HS-5 (cell line): Measurements from ENCODE around the gene SALL3.

ENCODE experiments used
- DNase-seq: peaks from one replicate; pipeline ENCODE4 v3.0.0-alpha.2; 2012; ENCODE audit warnings: low read depth

Gene SALL3

GRCh38 chr18:78980777-78981380, 1.3 kb downstream of the SALL3 start:
- DNase-seq: no peak

- no peak for DNase-seq
Observed at GRCh38 chr18:78981394-78981831, 1.8 kb downstream of the SALL3 start.

GRCh38 chr18:78981989-78982620, 2.5 kb downstream of the SALL3 start:
- DNase-seq: no peak

DNA sequence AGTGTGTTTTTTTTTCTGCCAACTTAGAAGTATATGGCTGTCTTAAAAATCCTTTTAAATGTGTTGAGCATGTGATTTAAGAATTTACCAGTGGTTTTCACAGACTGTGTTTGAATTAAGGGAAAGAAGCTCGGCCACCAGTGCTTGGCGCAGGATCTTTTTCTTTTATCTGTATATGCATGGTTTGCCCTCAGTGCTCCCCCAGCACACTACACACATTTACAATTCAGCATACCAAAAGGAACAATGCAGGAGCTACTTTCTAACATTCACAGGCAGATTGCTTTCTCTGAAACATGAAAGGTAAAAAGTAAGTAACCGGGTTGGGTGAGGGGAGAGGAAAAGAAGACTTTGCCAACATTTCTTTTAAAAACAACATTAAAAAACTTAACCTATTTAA, 3.9 kb downstream of the SALL3 start:
- DNase-seq: no peak

DNA sequence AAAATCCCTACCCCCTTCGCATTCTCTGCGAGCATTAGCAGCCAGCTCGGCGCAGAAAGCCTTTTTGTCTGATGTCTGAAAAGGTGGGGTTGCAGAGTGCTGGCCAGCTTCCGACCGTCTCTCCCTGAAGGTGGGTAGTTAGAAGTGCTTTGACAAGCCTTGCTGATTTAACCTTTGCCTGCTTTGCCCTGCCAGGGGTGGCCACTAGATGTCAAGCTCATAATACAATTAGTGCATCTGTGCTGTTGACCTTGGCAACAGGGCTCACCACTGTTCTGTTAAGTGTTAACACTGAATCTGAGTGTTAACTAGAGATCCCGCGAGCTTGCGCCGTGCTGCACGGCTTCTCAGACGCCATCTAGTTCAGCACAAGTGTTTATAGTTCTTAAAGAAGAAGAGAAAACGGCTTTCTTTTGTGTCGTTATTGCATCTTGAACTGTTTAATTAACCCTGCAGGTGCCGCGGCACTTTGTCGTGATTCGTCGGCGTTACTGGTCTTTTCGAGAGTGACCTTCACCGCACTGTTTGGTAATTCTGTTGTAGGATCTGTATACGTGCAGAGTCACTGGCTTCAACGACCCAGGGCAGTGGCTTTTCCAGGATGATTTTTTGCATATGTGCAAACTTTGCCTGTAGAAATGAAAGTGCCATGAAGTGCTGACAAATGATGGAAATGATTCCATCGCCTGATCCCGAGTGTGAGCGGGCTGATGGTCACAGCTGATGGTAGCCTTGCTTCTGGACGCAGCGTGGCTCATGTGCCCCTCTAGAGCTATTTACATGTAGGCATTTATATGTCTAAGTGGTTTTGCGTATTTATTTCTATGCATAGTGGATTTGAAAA, 5.5 kb downstream of the SALL3 start:
- no peak for DNase-seq

- no peak for DNase-seq
Observed at GRCh38 chr18:78986018-78986481, 6.4 kb downstream of the SALL3 start.

DNA sequence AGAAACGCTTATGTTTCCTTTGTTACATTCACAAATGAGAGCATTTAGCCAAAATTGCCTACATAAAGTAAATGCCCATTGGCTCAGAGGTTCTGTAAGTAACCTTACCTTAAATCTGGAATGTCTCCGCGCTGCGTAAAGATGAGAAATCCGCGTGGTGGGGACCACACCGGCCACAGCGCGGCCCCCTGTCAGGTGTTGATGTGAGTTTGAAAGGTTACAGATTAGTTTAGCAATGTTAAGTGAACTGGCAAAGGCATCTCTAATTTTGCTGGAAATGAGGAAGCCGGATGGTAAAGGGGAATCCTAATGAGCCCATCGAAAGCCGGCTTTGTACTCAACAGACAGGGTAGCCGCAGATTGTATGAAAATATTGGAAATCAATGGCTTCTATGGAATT, 11.8 kb downstream of the SALL3 start:
- no peak for DNase-seq

- DNase-seq: no peak
Observed at GRCh38 chr18:78992041-78993011, 12.7 kb downstream of the SALL3 start.

- no peak for DNase-seq
Observed at GRCh38 chr18:78993014-78993926, 13.7 kb downstream of the SALL3 start.

DNA sequence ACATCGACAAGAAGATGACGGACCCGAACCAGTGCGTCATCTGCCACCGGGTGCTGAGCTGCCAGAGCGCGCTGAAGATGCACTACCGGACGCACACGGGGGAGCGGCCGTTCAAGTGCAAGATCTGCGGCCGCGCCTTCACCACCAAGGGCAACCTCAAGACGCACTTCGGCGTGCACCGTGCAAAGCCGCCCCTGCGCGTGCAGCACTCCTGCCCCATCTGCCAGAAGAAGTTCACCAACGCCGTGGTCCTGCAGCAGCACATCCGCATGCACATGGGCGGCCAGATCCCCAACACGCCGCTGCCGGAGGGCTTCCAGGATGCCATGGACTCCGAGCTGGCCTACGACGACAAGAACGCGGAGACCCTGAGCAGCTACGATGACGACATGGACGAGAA, 14.4 kb downstream of the SALL3 start:
- DNase-seq: no peak

DNA sequence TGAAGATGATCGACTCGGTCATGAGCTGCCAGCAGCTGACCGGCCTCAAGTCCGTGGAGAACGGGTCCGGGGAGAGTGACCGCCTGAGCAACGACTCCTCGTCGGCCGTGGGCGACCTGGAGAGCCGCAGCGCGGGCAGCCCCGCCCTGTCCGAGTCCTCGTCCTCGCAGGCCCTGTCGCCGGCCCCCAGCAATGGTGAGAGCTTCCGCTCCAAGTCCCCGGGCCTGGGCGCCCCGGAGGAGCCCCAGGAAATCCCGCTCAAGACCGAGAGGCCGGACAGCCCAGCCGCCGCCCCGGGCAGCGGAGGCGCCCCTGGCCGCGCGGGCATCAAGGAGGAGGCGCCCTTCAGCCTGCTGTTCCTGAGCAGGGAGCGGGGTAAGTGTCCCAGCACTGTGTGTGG, 14.9 kb downstream of the SALL3 start:
- no peak for DNase-seq

DNA sequence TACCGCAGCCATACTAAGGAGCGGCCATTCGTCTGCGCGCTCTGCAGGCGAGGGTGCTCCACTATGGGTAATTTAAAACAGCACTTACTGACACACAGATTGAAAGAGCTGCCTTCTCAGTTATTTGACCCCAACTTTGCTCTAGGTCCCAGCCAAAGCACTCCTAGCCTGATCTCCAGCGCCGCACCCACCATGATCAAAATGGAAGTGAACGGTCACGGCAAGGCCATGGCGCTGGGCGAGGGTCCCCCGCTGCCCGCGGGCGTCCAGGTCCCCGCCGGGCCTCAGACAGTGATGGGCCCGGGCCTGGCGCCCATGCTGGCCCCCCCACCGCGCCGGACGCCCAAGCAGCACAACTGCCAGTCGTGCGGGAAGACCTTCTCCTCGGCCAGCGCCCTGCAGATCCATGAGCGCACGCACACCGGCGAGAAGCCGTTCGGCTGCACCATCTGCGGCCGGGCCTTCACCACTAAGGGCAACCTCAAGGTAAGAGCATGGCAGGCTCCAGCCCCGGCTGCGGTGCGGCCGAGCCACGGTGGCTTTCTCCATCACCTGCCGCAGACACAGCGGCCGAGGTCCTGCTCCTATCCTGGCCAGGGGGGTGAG, 15.5 kb downstream of the SALL3 start:
- DNase-seq: no peak

- DNase-seq: no peak
Observed at GRCh38 chr18:78995740-78996395, 16.2 kb downstream of the SALL3 start.

DNA sequence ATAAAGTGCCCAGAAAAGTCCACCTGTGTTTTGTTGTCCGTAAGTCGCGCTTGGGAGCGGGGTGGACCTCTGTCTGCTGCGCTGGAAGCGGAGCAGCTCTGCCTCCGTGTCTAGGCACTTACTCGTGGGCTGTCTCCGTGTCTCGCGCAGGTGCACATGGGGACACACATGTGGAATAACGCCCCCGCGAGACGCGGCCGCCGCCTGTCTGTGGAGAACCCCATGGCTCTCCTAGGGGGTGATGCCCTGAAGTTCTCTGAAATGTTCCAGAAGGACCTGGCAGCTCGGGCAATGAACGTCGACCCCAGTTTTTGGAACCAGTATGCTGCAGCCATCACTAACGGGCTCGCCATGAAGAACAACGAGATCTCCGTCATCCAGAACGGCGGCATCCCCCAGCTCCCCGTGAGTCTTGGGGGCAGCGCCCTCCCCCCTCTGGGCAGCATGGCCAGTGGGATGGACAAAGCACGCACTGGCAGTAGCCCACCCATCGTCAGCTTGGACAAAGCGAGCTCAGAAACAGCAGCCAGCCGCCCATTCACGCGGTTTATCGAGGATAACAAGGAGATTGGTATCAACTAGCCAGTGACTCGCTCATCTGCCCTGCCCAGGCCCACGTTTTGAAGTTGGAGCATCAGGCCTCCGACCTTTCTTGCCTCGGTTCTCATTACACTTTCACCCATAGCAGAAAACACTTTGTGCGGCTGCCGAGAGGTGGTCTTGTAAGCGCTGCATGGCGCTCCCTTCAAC, 17.3 kb downstream of the SALL3 start:
- DNase-seq: no peak

GRCh38 chr18:78998371-78999071, 18.9 kb downstream of the SALL3 start:
- no peak for DNase-seq

DNA sequence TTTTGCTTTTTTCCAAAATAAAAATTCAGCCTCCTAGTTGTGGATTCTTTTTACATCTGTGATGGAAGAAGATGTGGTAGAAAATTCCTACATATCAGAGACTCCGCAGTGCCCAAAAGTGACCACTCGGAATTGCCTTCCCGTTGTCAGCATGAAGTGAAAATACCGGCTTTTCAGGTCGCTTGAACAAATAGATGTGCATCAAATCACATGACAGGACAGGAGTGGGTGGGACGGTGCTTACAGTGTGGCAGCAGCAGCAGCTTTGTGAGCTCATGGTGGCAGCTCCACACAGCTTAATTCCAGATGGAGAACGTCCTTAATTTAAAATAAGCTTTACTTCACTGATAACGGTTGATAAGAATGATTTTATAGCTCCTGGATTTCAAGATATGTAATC, 20.3 kb downstream of the SALL3 start:
- DNase-seq: no peak

GRCh38 chr18:79000997-79001396, 21.4 kb downstream of the SALL3 start:
- DNase-seq: no peak

- DNase-seq: no peak
Observed at GRCh38 chr18:79005653-79006052, 26.0 kb downstream of the SALL3 start.
